Neutrophil (primary cell): ENCODE results near the gene ANGPTL4.
"Not testable (repeated sequence)": the region's sequence is repeated elsewhere in the genome, so short reads cannot be mapped to it uniquely, and the experiment has no call there.

Source experiments
- H3K27ac ChIP-seq: fragments of 200-600 bp; sonication (generic); 2 replicates; pipeline ENCODE4 v1.5.1; 2016; ENCODE audit warnings: mild to moderate bottlenecking, moderate library complexity
- H3K27me3 ChIP-seq: fragments of 200-600 bp; sonication (generic); 2 replicates; pipeline ENCODE4 v1.6.0; 2016; ENCODE audit warnings: mild to moderate bottlenecking
- H3K36me3 ChIP-seq: fragments of 200-600 bp; sonication (generic); 2 replicates; pipeline ENCODE4 v1.5.1; 2017
- H3K4me1 ChIP-seq, 2 experiments: fragments of 200-600 bp in 1 of 2; sonication (generic) in 1 of 2; 1 replicate in 1 of 2; 2 replicates in 1 of 2; pipeline versions ENCODE4 v1.5.1 to v1.6.1; 2013 to 2016; ENCODE audit warnings: low read depth in 1 of 2, low read length in 1 of 2, mild to moderate bottlenecking in 1 of 2, moderate library complexity in 1 of 2; ENCODE audit not compliant: control insufficient read depth in 1 of 2, insufficient read depth in 1 of 2
- H3K4me3 ChIP-seq, 2 experiments: fragments of 200-600 bp in 1 of 2; sonication (generic) in 1 of 2; 1 replicate in 1 of 2; 2 replicates in 1 of 2; pipeline ENCODE4 v1.5.1; 2013 to 2016; ENCODE audit warnings: low read depth in 1 of 2, low read length in 1 of 2, mild to moderate bottlenecking in 1 of 2, moderate library complexity in 1 of 2
- H3K9me3 ChIP-seq: fragments of 200-600 bp; sonication (generic); 2 replicates; pipeline ENCODE4 v1.5.1; 2016
- TF ChIP-seq, protein P1 (sequence below): fragments of 200-600 bp; sonication (generic); IDR thresholded peaks from 2 replicates; pipeline ENCODE4 v1.5.1; 2016; ENCODE audit warnings: antibody characterized with exemption

The ANGPTL4 gene

DNA sequence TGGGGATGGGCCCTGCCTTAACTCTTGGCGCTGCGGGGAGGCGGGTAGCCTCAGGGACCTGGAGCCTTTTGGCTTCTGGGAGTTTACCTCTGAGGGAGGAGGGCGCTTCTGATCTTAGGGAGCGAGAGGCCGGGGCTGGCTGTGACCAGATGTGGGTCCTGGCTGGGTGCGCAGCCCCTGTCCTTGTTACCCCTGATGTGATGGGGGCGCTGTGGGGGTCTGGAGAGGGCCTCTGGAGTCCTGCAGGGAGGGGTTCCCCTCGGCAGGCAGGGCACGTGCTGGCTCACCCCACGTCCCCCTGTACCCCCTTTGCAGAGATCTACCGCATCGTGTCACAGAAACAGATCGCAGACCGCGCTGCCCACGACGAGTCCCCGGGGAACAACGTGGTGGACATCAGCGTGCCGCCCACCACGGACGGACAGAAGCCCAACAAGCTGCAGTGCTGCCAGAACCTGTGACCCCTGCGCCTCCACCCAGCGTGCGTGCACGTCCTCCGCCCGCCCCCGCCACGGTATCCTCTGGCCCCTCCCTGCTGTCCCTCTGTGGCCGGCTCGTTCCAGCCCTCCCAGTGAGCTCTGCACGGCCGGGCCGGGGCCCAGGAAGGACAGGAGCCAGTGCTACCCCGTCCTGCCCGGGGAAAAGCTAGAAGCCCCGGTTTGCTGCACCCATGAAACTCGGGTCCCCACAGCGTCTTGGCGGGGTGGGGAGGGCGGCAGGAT lies 39.3 kb downstream of the ANGPTL4 start:
- Histone ChIP-seq H3K27ac (no peak overlapping the region), H3K9me3 (no peaks in the 10 kb centered on the region), H3K4me1 (no peaks in the 10 kb centered on the region), H3K36me3 (peaks cover 71% of the 10 kb centered on the region), H3K27me3 (no peaks in the 10 kb centered on the region), H3K4me3 (no peak overlapping the region)
- TF ChIP-seq, protein P1, sequence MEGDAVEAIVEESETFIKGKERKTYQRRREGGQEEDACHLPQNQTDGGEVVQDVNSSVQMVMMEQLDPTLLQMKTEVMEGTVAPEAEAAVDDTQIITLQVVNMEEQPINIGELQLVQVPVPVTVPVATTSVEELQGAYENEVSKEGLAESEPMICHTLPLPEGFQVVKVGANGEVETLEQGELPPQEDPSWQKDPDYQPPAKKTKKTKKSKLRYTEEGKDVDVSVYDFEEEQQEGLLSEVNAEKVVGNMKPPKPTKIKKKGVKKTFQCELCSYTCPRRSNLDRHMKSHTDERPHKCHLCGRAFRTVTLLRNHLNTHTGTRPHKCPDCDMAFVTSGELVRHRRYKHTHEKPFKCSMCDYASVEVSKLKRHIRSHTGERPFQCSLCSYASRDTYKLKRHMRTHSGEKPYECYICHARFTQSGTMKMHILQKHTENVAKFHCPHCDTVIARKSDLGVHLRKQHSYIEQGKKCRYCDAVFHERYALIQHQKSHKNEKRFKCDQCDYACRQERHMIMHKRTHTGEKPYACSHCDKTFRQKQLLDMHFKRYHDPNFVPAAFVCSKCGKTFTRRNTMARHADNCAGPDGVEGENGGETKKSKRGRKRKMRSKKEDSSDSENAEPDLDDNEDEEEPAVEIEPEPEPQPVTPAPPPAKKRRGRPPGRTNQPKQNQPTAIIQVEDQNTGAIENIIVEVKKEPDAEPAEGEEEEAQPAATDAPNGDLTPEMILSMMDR: no peak

DNA sequence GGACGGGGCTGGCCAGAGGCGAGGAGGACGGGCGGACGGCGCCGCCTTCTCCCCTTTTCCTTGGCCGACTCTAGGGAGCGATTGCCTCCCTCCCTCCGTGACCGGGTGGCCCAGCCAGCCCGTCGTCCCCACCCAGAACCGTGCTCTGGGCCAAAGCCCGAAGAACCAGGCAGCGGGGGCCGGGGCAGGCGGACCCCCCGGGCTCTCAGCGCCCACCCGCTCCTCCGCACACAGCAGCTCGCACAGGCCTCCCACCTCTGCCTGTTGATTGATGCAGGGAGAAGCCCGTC lies 39.8 kb downstream of the ANGPTL4 start:
- Histone ChIP-seq H3K27ac (no peak overlapping the region), H3K27me3 (no peaks in the 10 kb centered on the region), H3K9me3 (no peaks in the 10 kb centered on the region), H3K4me3 (no peak overlapping the region), H3K36me3 (peaks cover 68% of the 10 kb centered on the region), H3K4me1 (no peaks in the 10 kb centered on the region)
- TF ChIP-seq, protein P1: no peak

DNA sequence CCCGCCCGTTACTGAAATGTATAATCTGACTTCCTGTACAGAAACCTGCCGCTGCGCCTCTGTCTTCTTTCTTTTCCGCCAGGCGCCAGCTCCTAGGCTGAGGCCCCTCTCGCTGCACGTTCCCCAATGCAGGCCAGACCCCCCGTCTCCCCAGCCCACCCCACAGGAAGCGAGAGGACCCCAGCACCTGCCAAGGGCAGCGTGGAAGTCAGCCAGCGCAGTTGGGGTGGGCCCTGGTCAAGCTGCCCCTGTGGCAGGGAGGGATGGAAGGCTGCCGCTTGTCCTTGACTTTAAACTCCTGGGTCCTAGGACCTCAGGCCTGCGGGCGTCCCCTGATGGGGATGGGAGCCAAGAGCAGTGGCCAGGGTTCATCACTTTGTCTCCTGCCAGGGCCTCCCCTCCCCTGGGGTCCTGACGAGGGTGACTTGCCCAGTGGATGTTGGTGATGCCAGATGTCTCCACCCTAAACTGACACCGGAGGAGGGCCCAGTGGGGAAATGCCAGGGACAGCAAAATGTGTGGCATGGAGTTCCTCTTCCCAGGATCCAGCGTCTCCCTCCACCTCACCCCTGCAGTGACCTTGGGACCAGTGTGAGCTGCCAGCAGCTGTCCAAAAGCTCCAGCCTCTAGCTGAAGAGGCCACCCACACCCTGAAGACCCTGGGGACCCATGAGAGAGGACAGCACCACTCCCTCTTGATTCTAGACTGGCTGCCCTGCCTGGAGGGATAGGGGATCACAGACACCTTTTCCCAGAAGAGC lies 40.6 kb downstream of the ANGPTL4 start:
- Histone ChIP-seq H3K27ac (no peak overlapping the region), H3K27me3 (no peaks in the 10 kb centered on the region), H3K4me3 (no peak overlapping the region), H3K36me3 (peaks cover 61% of the 10 kb centered on the region), H3K9me3 (no peaks in the 10 kb centered on the region), H3K4me1 (no peaks in the 10 kb centered on the region)
- TF ChIP-seq, protein P1: no peak

DNA sequence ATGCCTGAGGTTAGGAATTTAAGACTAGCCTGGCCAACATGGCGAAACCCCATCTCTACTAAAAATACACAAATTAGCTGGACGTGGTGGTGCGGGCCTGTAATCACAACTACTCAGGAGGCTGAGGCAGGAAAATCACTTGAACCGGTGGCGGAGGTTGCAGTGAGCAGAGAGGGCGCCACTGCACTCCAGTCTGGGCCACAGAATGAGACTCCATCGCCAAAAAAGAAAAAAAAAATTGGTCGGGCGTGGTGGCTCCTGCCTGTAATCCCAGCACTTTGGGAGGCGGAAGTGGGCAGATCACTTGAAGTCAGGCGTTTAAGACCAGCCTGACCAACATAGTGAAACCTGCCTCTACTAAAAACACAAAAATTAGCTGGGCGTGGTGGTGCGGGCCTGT lies 46.8 kb downstream of the ANGPTL4 start:
- H3K9me3 ChIP-seq, H3K27ac ChIP-seq, H3K36me3 ChIP-seq, H3K27me3 ChIP-seq, H3K4me3 ChIP-seq: not testable (repeated sequence)
- H3K4me1 ChIP-seq: peaks cover 12 to 14% of the 10 kb centered on the region in 2 experiments

DNA sequence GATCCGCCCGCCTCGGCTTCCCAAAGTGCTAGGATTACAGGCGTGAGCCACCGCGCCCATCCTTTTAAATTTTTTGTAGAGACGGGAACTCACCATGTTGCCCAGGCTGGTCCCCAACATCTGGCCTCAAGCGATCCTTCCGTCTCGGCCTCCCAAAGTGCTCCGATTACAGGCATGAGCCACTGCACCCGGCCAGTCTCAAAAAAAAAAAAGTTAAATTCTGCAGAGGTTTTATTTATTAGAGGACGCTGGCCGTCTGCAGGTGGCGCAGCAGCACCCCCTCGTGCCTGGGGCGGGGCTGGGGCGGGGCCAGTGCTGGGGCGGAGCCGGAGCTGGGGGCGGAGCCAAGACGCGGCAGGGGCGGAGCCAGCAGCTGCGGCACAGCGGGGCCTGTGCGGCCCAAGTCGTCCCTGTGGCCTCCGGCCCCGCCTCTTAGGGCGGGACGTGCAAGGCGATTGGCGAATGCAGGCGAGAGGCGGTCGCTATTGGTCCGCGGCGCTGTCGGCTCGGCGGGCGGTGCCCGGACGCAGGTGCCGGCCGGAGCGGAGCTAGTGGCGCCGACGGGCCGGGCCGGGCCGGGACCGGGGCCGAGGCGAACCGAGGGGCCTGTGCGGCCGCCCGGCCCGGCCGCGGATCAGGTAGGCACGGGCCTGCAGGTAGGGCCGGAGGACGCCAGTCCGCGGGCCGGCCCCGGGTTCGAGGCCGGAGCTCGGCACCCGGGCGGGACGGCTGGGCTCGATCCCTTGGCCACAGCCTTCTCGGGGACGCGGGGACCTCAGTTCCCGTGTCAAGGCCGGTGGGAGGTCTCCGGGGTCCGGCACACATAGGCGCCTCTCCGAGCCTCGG lies 49.1 kb downstream of the ANGPTL4 start, which contains the start of gene MARCHF2:
Gene MARCHF2, plus strand, starts transcription at position 523 of the 846 bp plus-strand sequence. CDS start 8,536 bp downstream, outside the sequence.
- Histone ChIP-seq H3K4me3 (peak within 1 kb of the TSS; percentile 80 to 87), H3K9me3 (no peaks in the 10 kb centered on the region), H3K4me1 (peaks cover 12 to 14% of the 10 kb centered on the region in 2 experiments), H3K36me3 (no peaks in the 10 kb centered on the region), H3K27ac (peak within 1 kb of the TSS; percentile 53), H3K27me3 (no peaks in the 10 kb centered on the region)
- TF ChIP-seq, protein P1: peak; percentile 89
